Upper lobe of left lung (tissue), 6 donors: ENCODE measurements around the gene PDS5B. TPM values are rescaled to one million over a fixed set of nuclear protein-coding genes. Genes with fewer than 3 reads are reported as not detected.

Source experiments
- ATAC-seq, 2 donors: fragments of 200-7000 bp; cut with Tn5 transposase; one replicate each; pipeline ENCODE4 v1.9.1; 2022; ENCODE audit warnings: mild to moderate bottlenecking in 2 of 2, moderate library complexity in 2 of 2; ENCODE audit not compliant: low FRiP score in 2 of 2
- DNase-seq, 2 donors: peaks; one replicate each; pipeline ENCODE4 v3.0.0-alpha.2; 2019 to 2020
- H3K27ac ChIP-seq, 4 donors: fragments of 200-600 bp; sonication (generic); one replicate each; pipeline ENCODE4 v1.5.1; 2016 to 2019
- H3K27me3 ChIP-seq, 4 donors: fragments of 200-600 bp; sonication (generic); one replicate each; pipeline ENCODE4 v1.5.1; 2017 to 2019
- H3K36me3 ChIP-seq, 4 donors: fragments of 200-600 bp; sonication (generic); one replicate each; pipeline ENCODE4 v1.5.1; 2016 to 2019
- H3K4me1 ChIP-seq, 4 donors: fragments of 200-600 bp; sonication (generic); one replicate each; pipeline ENCODE4 v1.5.1; 2018 to 2019
- H3K4me3 ChIP-seq, 4 donors: fragments of 200-600 bp; sonication (generic); one replicate each; pipeline ENCODE4 v1.5.1; 2017 to 2019; ENCODE audit warnings: mild to moderate bottlenecking in 2 of 4, moderate library complexity in 1 of 4
- H3K9me3 ChIP-seq, 4 donors: fragments of 200-600 bp; sonication (generic); one replicate each; pipeline ENCODE4 v1.5.1; 2018 to 2019
- CTCF ChIP-seq, 6 experiments: fragments of 450-650 bp in 4 of 6; fragments of 200-600 bp in 2 of 6; sonication (generic) in 2 of 6; IDR thresholded peaks; one replicate each; pipeline ENCODE4 v1.5.1; 2016 to 2019; ENCODE audit warnings: antibody characterized with exemption in 6 of 6
- EP300 ChIP-seq, 4 donors: sonication (generic); formaldehyde crosslinking; IDR thresholded peaks; one replicate each; pipeline ENCODE4 v1.5.1; 2017; ENCODE audit warnings: antibody characterized with exemption in 4 of 4, control low read depth in 2 of 4
- POLR2A ChIP-seq, 4 donors: fragments of 450-650 bp; IDR thresholded peaks; one replicate each; pipeline ENCODE4 v1.5.1; 2016 to 2017; ENCODE audit warnings: antibody characterized with exemption in 4 of 4, mild to moderate bottlenecking in 2 of 4
- POLR2AphosphoS5 ChIP-seq, 2 donors: sonication (generic); formaldehyde crosslinking; IDR thresholded peaks; one replicate each; pipeline ENCODE4 v1.5.1; 2017; ENCODE audit warnings: antibody characterized with exemption in 2 of 2
- WGBS, 2 donors: methylation state at CpG; one replicate each; pipeline ENCODE4 v1.1.5; 2017 to 2018; 5-methylcytosine and 5-hydroxymethylcytosine counted together
- total RNA-seq, 6 donors: library from RNA; depleted of rRNA in 4 of 6; stranded (reverse); fragments of >200 nt in 4 of 6; gene quantifications; one replicate each; pipeline versions ENCODE4 v1.1.0 to v1.2.1, GENCODE V29; 2016 to 2021
- donor health status: DM: no; HTN: no; CAD: no; lungs with moderate emphysema.
- donor health status: DM: no; HTN: yes; CAD: no; lungs with severe emphysema.

PDS5B gene
- total RNA-seq, 6 donors from 2014 or later, result 26.0 to 84.3 (median 43.3) TPM

- no peak for ATAC-seq
- Histone ChIP-seq H3K9me3 (no peaks in the 10 kb centered on the region), H3K4me3 (no peak overlapping the region), H3K36me3 (peaks cover 0 to 31% (median 1%) of the 10 kb centered on the region in 4 donors), H3K27ac (no peak overlapping the region), H3K4me1 (no peaks in the 10 kb centered on the region), H3K27me3 (no peaks in the 10 kb centered on the region)
- DNase-seq, result no peak
- WGBS, 2 donors, result 97 to 98% methylated on average over 2 of the region's 2 CpGs
- TF ChIP-seq CTCF (IDR thresholded peaks at IDR 0.05), result no peak
- no peak for TF ChIP-seq POLR2AphosphoS5 (IDR thresholded peaks at IDR 0.05)
- no peak for TF ChIP-seq EP300 (IDR thresholded peaks at IDR 0.05)
- TF ChIP-seq POLR2A (IDR thresholded peaks at IDR 0.05), result no peak
Measured at GRCh38 chr13:32674503-32674902, 88.3 kb downstream of the PDS5B start.

GRCh38 chr13:32676242-32676641 is 90.0 kb downstream of the PDS5B start:
- Histone ChIP-seq H3K4me3 (no peak overlapping the region), H3K4me1 (no peaks in the 10 kb centered on the region), H3K27ac (no peak overlapping the region), H3K27me3 (no peaks in the 10 kb centered on the region), H3K9me3 (no peaks in the 10 kb centered on the region), H3K36me3 (peaks cover 0 to 42% (median 1%) of the 10 kb centered on the region in 4 donors)
- ATAC-seq (no peak), DNase-seq (no peak)
- 89 to 94% methylated on average over 4 of the region's 4 CpGs for WGBS, 2 donors
- TF ChIP-seq POLR2A (IDR thresholded peaks at IDR 0.05) (no peak), EP300 (IDR thresholded peaks at IDR 0.05) (no peak), POLR2AphosphoS5 (IDR thresholded peaks at IDR 0.05) (no peak), CTCF (IDR thresholded peaks at IDR 0.05) (no peak)

GRCh38 chr13:32682130-32682529 is 95.9 kb downstream of the PDS5B start:
- Histone ChIP-seq H3K27ac (no peak overlapping the region), H3K27me3 (no peaks in the 10 kb centered on the region), H3K4me3 (no peak overlapping the region), H3K36me3 (peaks cover 0 to 46% (median under 1%) of the 10 kb centered on the region in 4 donors), H3K4me1 (no peaks in the 10 kb centered on the region), H3K9me3 (no peaks in the 10 kb centered on the region)
- 64 to 76% methylated on average over 1 of the region's 1 CpG for WGBS, 2 donors
- ATAC-seq, result no peak
- TF ChIP-seq POLR2AphosphoS5 (IDR thresholded peaks at IDR 0.05) (no peak), CTCF (IDR thresholded peaks at IDR 0.05) (no peak), EP300 (IDR thresholded peaks at IDR 0.05) (no peak), POLR2A (IDR thresholded peaks at IDR 0.05) (no peak)
- no peak for DNase-seq

DNA sequence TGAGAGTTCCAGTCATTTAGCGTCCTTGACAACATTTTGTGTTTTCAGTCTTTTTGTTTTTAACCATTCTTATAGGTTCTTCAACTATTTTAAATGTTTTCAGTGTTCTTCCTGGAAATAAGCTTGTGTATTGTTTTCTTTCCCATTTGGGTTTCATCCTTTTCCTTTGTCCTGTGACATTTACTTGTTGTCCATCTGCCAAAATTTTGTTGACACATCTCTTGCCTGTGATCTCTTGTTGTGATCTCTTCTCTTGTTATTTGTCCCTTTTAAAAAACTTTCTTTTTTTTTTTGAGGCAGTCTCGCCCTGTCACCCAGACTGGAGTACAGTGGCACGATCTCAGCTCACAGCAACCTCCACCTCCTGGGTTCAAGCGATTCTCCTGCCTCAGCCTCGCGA is 96.5 kb downstream of the PDS5B start:
- no peaks in the 10 kb centered on the region for H3K27me3 ChIP-seq
- H3K36me3 ChIP-seq, result peaks cover 0 to 46% (median under 1%) of the 10 kb centered on the region in 4 donors
- TF ChIP-seq CTCF (IDR thresholded peaks at IDR 0.05) (no peak), POLR2AphosphoS5 (IDR thresholded peaks at IDR 0.05) (no peak), POLR2A (IDR thresholded peaks at IDR 0.05) (no peak), EP300 (IDR thresholded peaks at IDR 0.05) (no peak)
- no peak overlapping the region for H3K27ac ChIP-seq
- H3K4me3 ChIP-seq, result no peak overlapping the region
- 89 to 93% methylated on average over 6 of the region's 6 CpGs for WGBS, 2 donors
- ATAC-seq (no peak), DNase-seq (no peak)
- no peaks in the 10 kb centered on the region for H3K9me3 ChIP-seq
- no peaks in the 10 kb centered on the region for H3K4me1 ChIP-seq

GRCh38 chr13:32687275-32687674 is 101.0 kb downstream of the PDS5B start:
- ATAC-seq, result no peak
- Histone ChIP-seq H3K4me1 (no peaks in the 10 kb centered on the region), H3K36me3 (peaks cover 0 to 21% (median under 1%) of the 10 kb centered on the region in 4 donors), H3K27me3 (no peaks in the 10 kb centered on the region), H3K27ac (no peak overlapping the region), H3K9me3 (no peaks in the 10 kb centered on the region), H3K4me3 (no peak overlapping the region)
- no peak for TF ChIP-seq POLR2AphosphoS5 (IDR thresholded peaks at IDR 0.05)
- TF ChIP-seq EP300 (IDR thresholded peaks at IDR 0.05), result no peak
- TF ChIP-seq POLR2A (IDR thresholded peaks at IDR 0.05), result no peak
- no peak for TF ChIP-seq CTCF (IDR thresholded peaks at IDR 0.05)
- 91 to 92% methylated on average over 2 of the region's 2 CpGs for WGBS, 2 donors
- DNase-seq, result no peak
